ENCODE results near the gene FOXD4L1.
"Not testable (repeated sequence)": the region's sequence is repeated elsewhere in the genome, so short reads cannot be mapped to it uniquely, and the experiment has no call there.

Gene FOXD4L1

GRCh38 chr2:113498365-113498764 lies at the start of gene FOXD4L1:
TSS of gene FOXD4L1 (plus strand) at chr2:113498665. CDS start at chr2:113499257, 592 bp downstream.
- DNase-seq, result not testable (repeated sequence)

- DNase-seq, result not testable (repeated sequence)
These were observed 32.7 kb upstream of the FOXD4L1 start for GRCh38 chr2:113465770-113466169.

- DNase-seq, result not testable (repeated sequence)
These were observed 21.6 kb upstream of the FOXD4L1 start for GRCh38 chr2:113476688-113477368.

- DNase-seq, result not testable (repeated sequence)
These were observed 1.9 kb upstream of the FOXD4L1 start for GRCh38 chr2:113496527-113496926.

GRCh38 chr2:113499019-113499885 lies 787 bp downstream of the FOXD4L1 start:
- DNase-seq, result not testable (repeated sequence)

- DNase-seq, result not testable (repeated sequence)
These were observed 1.6 kb downstream of the FOXD4L1 start for GRCh38 chr2:113499886-113500722.

- not testable (repeated sequence) for DNase-seq
These were observed 2.2 kb downstream of the FOXD4L1 start for GRCh38 chr2:113500723-113501038.

- DNase-seq, result not testable (repeated sequence)
These were observed 4.0 kb downstream of the FOXD4L1 start for GRCh38 chr2:113502216-113503093.

- DNase-seq, result not testable (repeated sequence)
These were observed 4.9 kb downstream of the FOXD4L1 start for GRCh38 chr2:113503094-113504042.

- DNase-seq, result not testable (repeated sequence)
These were observed 5.6 kb downstream of the FOXD4L1 start for GRCh38 chr2:113504081-113504480.

GRCh38 chr2:113507394-113508140 lies 9.1 kb downstream of the FOXD4L1 start:
- DNase-seq, result not testable (repeated sequence)

- not testable (repeated sequence) for DNase-seq
These were observed 9.7 kb downstream of the FOXD4L1 start for GRCh38 chr2:113508187-113508586.

- not testable (repeated sequence) for DNase-seq
These were observed 12.4 kb downstream of the FOXD4L1 start for GRCh38 chr2:113510913-113511312.

GRCh38 chr2:113511859-113512258 lies 13.4 kb downstream of the FOXD4L1 start:
- not testable (repeated sequence) for DNase-seq

- not testable (repeated sequence) for DNase-seq
These were observed 17.0 kb downstream of the FOXD4L1 start for GRCh38 chr2:113515457-113515856.

GRCh38 chr2:113515995-113516394 lies 17.5 kb downstream of the FOXD4L1 start:
- DNase-seq, result not testable (repeated sequence)

GRCh38 chr2:113517025-113517424 lies 18.6 kb downstream of the FOXD4L1 start:
- DNase-seq, result not testable (repeated sequence)

- not testable (repeated sequence) for DNase-seq
These were observed 22.4 kb downstream of the FOXD4L1 start for GRCh38 chr2:113520837-113521236.

GRCh38 chr2:113521492-113521891 lies 23.0 kb downstream of the FOXD4L1 start:
- DNase-seq, result not testable (repeated sequence)

GRCh38 chr2:113524986-113525385 lies 26.5 kb downstream of the FOXD4L1 start:
- DNase-seq, result not testable (repeated sequence)

Data from NCI-H1436 (cell line).